HEK293 (cell line): ENCODE data around the gene DYNC2I2.

Source experiments
- CTCF ChIA-PET: fragments of 350-600 bp; formaldehyde crosslinking; extraction: SDS; loops from one replicate; lab custom pipeline; 2021; ENCODE audit warnings: antibody characterized with exemption; lab: Yijun Ruan, JAX
- POLR2A ChIA-PET: fragments of 300-600 bp; formaldehyde crosslinking; extraction: SDS; loops from one replicate; lab custom pipeline; 2020; ENCODE audit warnings: antibody characterized with exemption, inconsistent platforms; lab: Yijun Ruan, JAX
- H3K27ac ChIP-seq: fragments of 200-500 bp; sonication (Bioruptor generic); 2 replicates; pipeline ENCODE4 v1.5.1; 2014; ENCODE audit warnings: low read depth, low read length, control low read depth, inconsistent platforms; ENCODE audit errors: extremely low read depth
- H3K36me3 ChIP-seq, 2 experiments: fragments of 200-500 bp in 1 of 2; sonication (Bioruptor generic) in 1 of 2; 1 replicate in 1 of 2; 2 replicates in 1 of 2; pipeline ENCODE4 v1.5.1; 2014 to 2017; ENCODE audit warnings: inconsistent platforms in 2 of 2, low read length in 2 of 2; ENCODE audit not compliant: control insufficient read depth in 2 of 2, insufficient read depth in 1 of 2
- H3K4me1 ChIP-seq: fragments of 200-500 bp; sonication (Bioruptor generic); 2 replicates; pipeline ENCODE4 v1.5.1; 2014; ENCODE audit warnings: mild to moderate bottlenecking, low read length, inconsistent platforms; ENCODE audit not compliant: control insufficient read depth, insufficient read depth
- H3K4me3 ChIP-seq: 2 replicates; pipeline ENCODE4 v1.5.1; 2011; ENCODE audit warnings: low read depth, mild to moderate bottlenecking, control low read depth, low read length, moderate library complexity
- H3K9me3 ChIP-seq: fragments of 200-500 bp; sonication (Bioruptor generic); 2 replicates; pipeline ENCODE4 v1.5.1; 2014; ENCODE audit warnings: low read depth, low read length, inconsistent platforms; ENCODE audit not compliant: control insufficient read depth, insufficient read depth
- AEBP2 ChIP-seq: fragments of 450-650 bp; formaldehyde crosslinking; IDR thresholded peaks from 2 replicates; pipeline ENCODE4 v1.5.1; 2016; ENCODE audit warnings: missing biosample characterization, missing genetic modification characterization, borderline replicate concordance
- BCL11A ChIP-seq: fragments of 450-650 bp; formaldehyde crosslinking; IDR thresholded peaks from 2 replicates; pipeline ENCODE4 v1.5.1; 2016; ENCODE audit warnings: low read depth, missing biosample characterization, missing genetic modification characterization
- CTCF ChIP-seq: fragments of 450-650 bp; formaldehyde crosslinking; IDR thresholded peaks from 2 replicates; pipeline ENCODE4 v1.5.1; 2016; ENCODE audit warnings: missing biosample characterization, missing genetic modification characterization
- KLF10 ChIP-seq: fragments of 450-650 bp; IDR thresholded peaks from 2 replicates; pipeline ENCODE4 v1.5.1; 2018; ENCODE audit warnings: missing biosample characterization, mild to moderate bottlenecking, missing genetic modification characterization
- KLF9 ChIP-seq: fragments of 450-650 bp; formaldehyde crosslinking; IDR thresholded peaks from 2 replicates; pipeline ENCODE4 v1.5.1; 2016; ENCODE audit warnings: missing biosample characterization, missing genetic modification characterization, low read depth
- PRDM4 ChIP-seq: fragments of 450-650 bp; formaldehyde crosslinking; IDR thresholded peaks from 2 replicates; pipeline ENCODE4 v1.5.1; 2017; ENCODE audit warnings: missing biosample characterization, missing genetic modification characterization
- SCRT2 ChIP-seq: fragments of 450-650 bp; formaldehyde crosslinking; IDR thresholded peaks from 2 replicates; pipeline ENCODE4 v1.5.1; 2016; ENCODE audit warnings: missing biosample characterization, missing genetic modification characterization
- WT1 ChIP-seq: fragments of 450-650 bp; formaldehyde crosslinking; IDR thresholded peaks from 2 replicates; pipeline ENCODE4 v1.5.1; 2016; ENCODE audit warnings: missing biosample characterization, missing genetic modification characterization
- ZBTB10 ChIP-seq: fragments of 450-650 bp; formaldehyde crosslinking; IDR thresholded peaks from 2 replicates; pipeline ENCODE4 v1.5.1; 2016; ENCODE audit warnings: missing biosample characterization, missing genetic modification characterization
- ZBTB11 ChIP-seq: fragments of 450-650 bp; formaldehyde crosslinking; conservative IDR thresholded peaks from 2 replicates; pipeline ENCODE4 v1.5.1; 2016; ENCODE audit warnings: low read depth, missing biosample characterization, missing genetic modification characterization
- ZFP69B ChIP-seq: fragments of 450-650 bp; formaldehyde crosslinking; IDR thresholded peaks from 2 replicates; pipeline ENCODE4 v1.5.1; 2016; ENCODE audit warnings: missing biosample characterization, missing genetic modification characterization
- ZIC2 ChIP-seq: fragments of 450-650 bp; formaldehyde crosslinking; IDR thresholded peaks from 2 replicates; pipeline ENCODE4 v1.5.1; 2016; ENCODE audit warnings: missing biosample characterization, missing genetic modification characterization
- ZNF18 ChIP-seq: fragments of 450-650 bp; formaldehyde crosslinking; IDR thresholded peaks from 2 replicates; pipeline ENCODE4 v1.5.1; 2016; ENCODE audit warnings: missing biosample characterization, missing genetic modification characterization
- ZNF23 ChIP-seq: fragments of 450-650 bp; formaldehyde crosslinking; IDR thresholded peaks from 2 replicates; pipeline ENCODE4 v1.5.1; 2016; ENCODE audit warnings: missing biosample characterization, missing genetic modification characterization, borderline replicate concordance
- ZNF366 ChIP-seq: fragments of 450-650 bp; formaldehyde crosslinking; conservative IDR thresholded peaks from 2 replicates; pipeline ENCODE4 v1.5.1; 2016; ENCODE audit warnings: missing biosample characterization, missing genetic modification characterization
- ZNF561 ChIP-seq: fragments of 450-650 bp; IDR thresholded peaks from 2 replicates; pipeline ENCODE4 v1.5.1; 2018; ENCODE audit warnings: missing biosample characterization, missing genetic modification characterization, borderline replicate concordance
- ZNF629 ChIP-seq: fragments of 450-650 bp; formaldehyde crosslinking; IDR thresholded peaks from 2 replicates; pipeline ENCODE4 v1.5.1; 2017; ENCODE audit warnings: missing biosample characterization, missing genetic modification characterization
- ZNF692 ChIP-seq: fragments of 450-650 bp; formaldehyde crosslinking; IDR thresholded peaks from 2 replicates; pipeline ENCODE4 v1.5.1; 2016; ENCODE audit warnings: missing biosample characterization, missing genetic modification characterization
- ZNF768 ChIP-seq: fragments of 450-650 bp; formaldehyde crosslinking; IDR thresholded peaks from 2 replicates; pipeline ENCODE4 v1.5.1; 2018; ENCODE audit warnings: missing biosample characterization, mild to moderate bottlenecking, missing genetic modification characterization

The DYNC2I2 gene

GRCh38 chr9:128656416-128657343, at the start of gene DYNC2I2:
TSS of gene DYNC2I2 (minus strand) at chr9:128656847. CDS start at chr9:128656726, 121 bp downstream.
- CTCF ChIA-PET, result interaction anchor here (0.6 kb wide), 2 partner anchors 215 to 332 kb away, joined by 3 read pairs; no protein-coding TSS in a partner anchor
- POLR2A ChIA-PET, result interaction anchor here (1.6 to 1.8 kb wide), 3 partner anchors 21 to 33 kb away, joined by 4 to 12 read pairs (median 6); partner anchors contain the start of gene SET
- no peaks in the 10 kb centered on the region for H3K9me3 ChIP-seq
- H3K4me3 ChIP-seq, result peak within 1 kb of the TSS; percentile 69
- H3K36me3 ChIP-seq, result peaks cover 0 to 2% of the 10 kb centered on the region in 2 experiments; a peak in 2 of 3 replicates
- peak within 1 kb of the TSS; percentile 90 for H3K27ac ChIP-seq
- no peaks in the 10 kb centered on the region for H3K4me1 ChIP-seq
- TF ChIP-seq ZNF629 (tag by site-specific recombination) (peak; percentile 89), ZBTB10 (tag by site-specific recombination) (peak; percentile 91), KLF9 (peak; percentile 90), ZFP69B (tag by site-specific recombination) (0 out of 2 replicates have a peak, but pooled peaks have one; percentile 48), ZNF561 (tag by site-specific recombination) (peak; percentile 98), SCRT2 (peak; percentile 73), BCL11A (peak; percentile 74; the same call in 1 of the 2 replicates), ZBTB11 (tag by site-specific recombination) (peak; percentile 57), ZNF18 (tag by site-specific recombination) (peak; percentile 36; the same call in 1 of the 2 replicates), ZNF23 (tag by site-specific recombination) (no peak), ZNF366 (tag by site-specific recombination) (peak; percentile 86), ZIC2 (peak; percentile 41; the same call in 1 of the 2 replicates), ZNF768 (tag by site-specific recombination) (no peak), ZNF692 (tag by site-specific recombination) (peak; percentile 85; the same call in 1 of the 2 replicates), CTCF (peak; percentile 43; the same call in 1 of the 2 replicates), KLF10 (tag by site-specific recombination) (peak; percentile 45; the same call in 1 of the 2 replicates), AEBP2 (tag by site-specific recombination) (no peak), WT1 (tag by site-specific recombination) (peak; percentile 78), PRDM4 (tag by site-specific recombination) (no peak)
